Gastrocnemius medialis (tissue), 4 donors: ENCODE measurements around the gene TNS1.

Experiments
- POLR2A ChIP-seq, 2 donors: fragments of 450-650 bp; IDR thresholded peaks; one replicate each; pipeline ENCODE4 v1.6.1; 2017; ENCODE audit warnings: antibody characterized with exemption in 2 of 2, mild to moderate bottlenecking in 2 of 2, moderate library complexity in 2 of 2
- TF ChIP-seq, protein P1 (sequence below), 5 experiments: fragments of 450-650 bp in 3 of 5; fragments of 200-600 bp in 2 of 5; sonication (generic) in 2 of 5; IDR thresholded peaks in 4 of 5; conservative IDR thresholded peaks in 1 of 5; 1 replicate in 4 of 5; 2 replicates in 1 of 5; pipeline ENCODE4 v1.5.1; 2016 to 2019; ENCODE audit warnings: antibody characterized with exemption in 5 of 5, mild to moderate bottlenecking in 3 of 5, moderate library complexity in 3 of 5

DNA sequence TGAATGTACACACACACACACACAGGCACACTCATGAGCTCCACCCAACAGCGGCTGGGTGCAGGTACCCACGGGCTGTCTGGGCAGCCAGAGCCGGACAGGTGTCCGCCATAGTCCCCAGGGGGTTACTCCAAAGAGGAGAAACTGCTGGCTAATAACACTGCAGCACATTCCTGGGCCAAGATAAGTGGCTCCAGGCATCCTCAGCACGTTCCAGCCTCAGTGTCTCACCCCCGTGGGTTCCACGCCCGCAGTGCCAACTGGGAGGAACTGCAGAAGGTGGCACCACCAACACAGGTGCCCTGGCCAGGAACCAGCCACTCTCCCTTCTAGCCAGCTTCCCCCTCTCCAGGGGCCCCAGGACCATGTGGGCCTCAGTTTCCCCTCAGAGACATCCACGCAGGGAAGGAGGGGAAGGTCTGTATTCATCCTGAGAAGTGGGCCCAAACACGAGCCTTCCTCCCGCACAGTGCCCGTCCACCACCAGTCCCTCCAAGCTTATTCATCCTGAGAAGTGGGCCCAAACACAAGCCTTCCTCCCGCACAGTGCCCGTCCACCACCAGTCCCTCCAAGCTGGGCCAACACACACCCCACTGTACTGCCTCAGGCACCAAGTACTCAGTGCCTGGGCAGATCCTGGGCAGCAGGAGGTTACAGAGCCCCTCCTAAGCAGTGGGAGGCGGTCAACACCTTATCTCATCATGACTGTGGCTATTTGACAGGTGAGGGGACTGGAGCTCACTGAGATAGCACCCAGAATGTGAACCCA, 47.6 kb downstream of the TNS1 start:
- TF ChIP-seq, protein P1, sequence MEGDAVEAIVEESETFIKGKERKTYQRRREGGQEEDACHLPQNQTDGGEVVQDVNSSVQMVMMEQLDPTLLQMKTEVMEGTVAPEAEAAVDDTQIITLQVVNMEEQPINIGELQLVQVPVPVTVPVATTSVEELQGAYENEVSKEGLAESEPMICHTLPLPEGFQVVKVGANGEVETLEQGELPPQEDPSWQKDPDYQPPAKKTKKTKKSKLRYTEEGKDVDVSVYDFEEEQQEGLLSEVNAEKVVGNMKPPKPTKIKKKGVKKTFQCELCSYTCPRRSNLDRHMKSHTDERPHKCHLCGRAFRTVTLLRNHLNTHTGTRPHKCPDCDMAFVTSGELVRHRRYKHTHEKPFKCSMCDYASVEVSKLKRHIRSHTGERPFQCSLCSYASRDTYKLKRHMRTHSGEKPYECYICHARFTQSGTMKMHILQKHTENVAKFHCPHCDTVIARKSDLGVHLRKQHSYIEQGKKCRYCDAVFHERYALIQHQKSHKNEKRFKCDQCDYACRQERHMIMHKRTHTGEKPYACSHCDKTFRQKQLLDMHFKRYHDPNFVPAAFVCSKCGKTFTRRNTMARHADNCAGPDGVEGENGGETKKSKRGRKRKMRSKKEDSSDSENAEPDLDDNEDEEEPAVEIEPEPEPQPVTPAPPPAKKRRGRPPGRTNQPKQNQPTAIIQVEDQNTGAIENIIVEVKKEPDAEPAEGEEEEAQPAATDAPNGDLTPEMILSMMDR (IDR thresholded peaks at IDR 0.05 in 4 of 5, conservative IDR thresholded peaks at IDR 0.05 in 1 of 5), result no peak
- no peak for TF ChIP-seq POLR2A (IDR thresholded peaks at IDR 0.05)
